Measurements from ENCODE around the gene KIAA1328. TPM values are rescaled to one million over a fixed set of nuclear protein-coding genes. Genes with fewer than 3 reads are reported as not detected.
"Not testable (repeated sequence)": the region's sequence is repeated elsewhere in the genome, so short reads cannot be mapped to it uniquely, and the experiment has no call there.

KIAA1328 gene
- total and polyA plus RNA-seq, 2 donors (not counting 3 experiments of a cell fraction or from before 2014, with no cell fraction given), result 2.7 to 6.5 TPM

- ChIA-PET POLR2A (no interaction called here), CTCF (no interaction called here)
- H3K27me3 ChIP-seq (ENCODE audit: control insufficient read depth in 2 of 2, insufficient read depth in 2 of 2, low read length in 2 of 2), result no peaks in the 10 kb centered on the region
- no peaks in the 10 kb centered on the region for H4K20me1 ChIP-seq (replicated peaks; ENCODE audit: control insufficient read depth, extremely low read depth, insufficient read depth, low read length)
- DNase-seq (ENCODE audit: low read depth, low spot score), result no peak
- no peak for FAIRE-seq
- no peaks in the 10 kb centered on the region for H3K9me3 ChIP-seq (replicated peaks; ENCODE audit: control insufficient read depth, insufficient read depth, low read length)
- H3K79me2 ChIP-seq (ENCODE audit: control insufficient read depth, insufficient read depth, low read length), result no peaks in the 10 kb centered on the region
- no TSS peak for BruUV-seq (replicated peaks)
- intact Hi-C loops (cut with micrococcal nuclease), result no loop called here
- no peak overlapping the region for H3K27ac ChIP-seq (ENCODE audit: insufficient read depth, low read depth, low read length)
- H3K36me3 ChIP-seq (ENCODE audit: control insufficient read depth in 2 of 2, extremely low read depth in 1 of 2, insufficient read depth in 2 of 2, low read length in 2 of 2), result no peaks in the 10 kb centered on the region
- H3K4me2 ChIP-seq (ENCODE audit: insufficient read depth, low read length), result no peak overlapping the region
- H3K4me1 ChIP-seq (ENCODE audit: control insufficient read depth, extremely low read depth, insufficient read depth, low read length), result no peaks in the 10 kb centered on the region
- H3K9me1 ChIP-seq (replicated peaks; ENCODE audit: control insufficient read depth, extremely low read depth, insufficient read depth, low read length), result no peaks in the 10 kb centered on the region
- dilution Hi-C loops (cut with MboI; ENCODE audit: extremely low pct_ligation_motif_present, low sequenced_read_pairs), result no loop called here
- H3K4me3 ChIP-seq (replicated peaks in 1 of 3; ENCODE audit: insufficient read depth in 1 of 3, low read depth in 1 of 3, low read length in 3 of 3), result no peak overlapping the region
- H3K9ac ChIP-seq (replicated peaks; ENCODE audit: extremely low read depth, insufficient read depth, low read length), result no peak overlapping the region
- no peak overlapping the region for H2AFZ ChIP-seq (ENCODE audit: low read depth, low read length)
- TF ChIP-seq POLR2AphosphoS5 (IDR thresholded peaks at IDR 0.05; ENCODE audit: insufficient read depth, low read depth, low read length) (no peak), MYC (IDR thresholded peaks at IDR 0.05; ENCODE audit: low read depth, low read length) (no peak), JUN (IDR thresholded peaks at IDR 0.05; ENCODE audit: borderline replicate concordance, insufficient read depth, insufficient read length, low read depth) (no peak), MAX (IDR thresholded peaks at IDR 0.05; ENCODE audit: insufficient read depth, insufficient read length) (no peak), CTCF (IDR thresholded peaks at IDR 0.05; ENCODE audit: extremely low read depth in 1 of 2, insufficient read depth in 1 of 2, low read depth in 1 of 2, low read length in 2 of 2) (no peak), GATA2 (IDR thresholded peaks at IDR 0.05; ENCODE audit: insufficient read depth, insufficient read length, low read depth, low read length) (no peak), EZH2 (IDR thresholded peaks at IDR 0.05; ENCODE audit: borderline replicate concordance, low read depth, low read length, severe bottlenecking) (no peak), FOS (IDR thresholded peaks at IDR 0.05; ENCODE audit: borderline replicate concordance, insufficient read depth, low read length) (no peak), POLR2A (IDR thresholded peaks at IDR 0.05; ENCODE audit: low read depth, low read length) (no peak)
Observed at GRCh38 chr18:36872329-36872728, 43.4 kb downstream of the KIAA1328 start.

GRCh38 chr18:36873826-36874225 lies 44.9 kb downstream of the KIAA1328 start:
- H3K27ac ChIP-seq (ENCODE audit: insufficient read depth, low read depth, low read length); H3K9ac ChIP-seq (replicated peaks; ENCODE audit: extremely low read depth, insufficient read depth, low read length); intact Hi-C loops (cut with micrococcal nuclease); DNase-seq (ENCODE audit: low read depth, low spot score); H2AFZ ChIP-seq (ENCODE audit: low read depth, low read length); dilution Hi-C loops (cut with MboI; ENCODE audit: extremely low pct_ligation_motif_present, low sequenced_read_pairs); POLR2A ChIA-PET; H3K4me3 ChIP-seq (replicated peaks in 1 of 3; ENCODE audit: insufficient read depth in 1 of 3, low read depth in 1 of 3, low read length in 3 of 3); H3K4me1 ChIP-seq (ENCODE audit: control insufficient read depth, extremely low read depth, insufficient read depth, low read length); H3K9me1 ChIP-seq (replicated peaks; ENCODE audit: control insufficient read depth, extremely low read depth, insufficient read depth, low read length); H3K27me3 ChIP-seq (ENCODE audit: control insufficient read depth in 2 of 2, insufficient read depth in 2 of 2, low read length in 2 of 2); H3K79me2 ChIP-seq (ENCODE audit: control insufficient read depth, insufficient read depth, low read length); H3K4me2 ChIP-seq (ENCODE audit: insufficient read depth, low read length); H3K9me3 ChIP-seq (replicated peaks; ENCODE audit: control insufficient read depth, insufficient read depth, low read length); CTCF ChIA-PET; BruUV-seq (replicated peaks); FAIRE-seq; H3K36me3 ChIP-seq (ENCODE audit: control insufficient read depth in 2 of 2, extremely low read depth in 1 of 2, insufficient read depth in 2 of 2, low read length in 2 of 2); H4K20me1 ChIP-seq (replicated peaks; ENCODE audit: control insufficient read depth, extremely low read depth, insufficient read depth, low read length): not testable (repeated sequence)

GRCh38 chr18:36879796-36880195 lies 50.9 kb downstream of the KIAA1328 start:
- H2AFZ ChIP-seq (ENCODE audit: low read depth, low read length); DNase-seq (ENCODE audit: low read depth, low spot score); H3K27ac ChIP-seq (ENCODE audit: insufficient read depth, low read depth, low read length); intact Hi-C loops (cut with micrococcal nuclease); H3K4me2 ChIP-seq (ENCODE audit: insufficient read depth, low read length); H4K20me1 ChIP-seq (replicated peaks; ENCODE audit: control insufficient read depth, extremely low read depth, insufficient read depth, low read length); FAIRE-seq; H3K9me3 ChIP-seq (replicated peaks; ENCODE audit: control insufficient read depth, insufficient read depth, low read length); H3K27me3 ChIP-seq (ENCODE audit: control insufficient read depth in 2 of 2, insufficient read depth in 2 of 2, low read length in 2 of 2); H3K4me3 ChIP-seq (replicated peaks in 1 of 3; ENCODE audit: insufficient read depth in 1 of 3, low read depth in 1 of 3, low read length in 3 of 3); dilution Hi-C loops (cut with MboI; ENCODE audit: extremely low pct_ligation_motif_present, low sequenced_read_pairs); BruUV-seq (replicated peaks); H3K9me1 ChIP-seq (replicated peaks; ENCODE audit: control insufficient read depth, extremely low read depth, insufficient read depth, low read length); H3K79me2 ChIP-seq (ENCODE audit: control insufficient read depth, insufficient read depth, low read length); POLR2A ChIA-PET; H3K9ac ChIP-seq (replicated peaks; ENCODE audit: extremely low read depth, insufficient read depth, low read length); H3K36me3 ChIP-seq (ENCODE audit: control insufficient read depth in 2 of 2, extremely low read depth in 1 of 2, insufficient read depth in 2 of 2, low read length in 2 of 2): not testable (repeated sequence)
- CTCF ChIA-PET, result interaction anchor here (1.4 kb wide), 1 partner anchor 69 kb away, joined by 3 read pairs; no protein-coding TSS in a partner anchor
- peaks cover 10% of the 10 kb centered on the region for H3K4me1 ChIP-seq (ENCODE audit: control insufficient read depth, extremely low read depth, insufficient read depth, low read length)
